NB4 (cell line): Measurements from ENCODE around the gene SEMA4C.

ENCODE experiments used
- DNase-seq: peaks from one replicate; pipeline ENCODE4 v3.0.0; 2010; ENCODE audit warnings: low read depth
- H3K4me3 ChIP-seq: one replicate; pipeline ENCODE4 v1.5.1; 2011; ENCODE audit warnings: mild to moderate bottlenecking, low read depth, low read length, moderate library complexity
- MYC ChIP-seq: IDR thresholded peaks from 2 replicates; pipeline ENCODE4 v1.6.1; 2011; ENCODE audit warnings: low read depth, low read length
- POLR2A ChIP-seq: IDR thresholded peaks from 2 replicates; pipeline ENCODE4 v1.6.1; 2011; ENCODE audit warnings: mild to moderate bottlenecking; ENCODE audit not compliant: insufficient read length; ENCODE audit errors: extremely low read depth
- TF ChIP-seq, protein P1 (sequence below): IDR thresholded peaks from one replicate; pipeline ENCODE4 v1.5.1; 2012; ENCODE audit warnings: low read depth, low read length
- TF ChIP-seq, protein P2 (sequence below): IDR thresholded peaks from 2 replicates; pipeline ENCODE4 v1.6.1; 2011; ENCODE audit warnings: low read depth, low read length

The SEMA4C gene

DNA sequence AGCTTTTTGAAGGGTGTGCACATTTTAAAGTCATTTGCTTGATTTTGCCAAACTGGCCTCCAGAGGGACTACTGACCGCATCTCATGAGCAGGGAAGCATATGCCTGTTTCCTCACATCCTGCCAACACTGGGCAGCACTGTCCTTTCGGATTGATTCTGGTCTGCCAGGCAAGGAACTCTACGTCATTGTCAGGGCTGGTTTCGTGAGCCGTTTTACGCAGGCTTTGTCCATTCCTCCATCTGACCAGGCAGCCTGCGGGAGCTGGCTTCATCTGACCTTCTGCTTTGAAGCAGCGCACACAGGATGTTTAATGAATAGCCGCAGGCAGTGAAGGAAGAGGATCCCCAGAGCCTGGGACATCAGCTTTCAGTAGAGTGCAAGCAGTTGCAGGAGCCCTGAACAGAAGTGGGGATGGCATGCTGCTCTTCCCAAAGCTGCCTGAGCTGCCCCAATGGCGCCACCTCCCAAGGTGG is 46.3 kb upstream of the SEMA4C start:
- TF ChIP-seq, protein P1, sequence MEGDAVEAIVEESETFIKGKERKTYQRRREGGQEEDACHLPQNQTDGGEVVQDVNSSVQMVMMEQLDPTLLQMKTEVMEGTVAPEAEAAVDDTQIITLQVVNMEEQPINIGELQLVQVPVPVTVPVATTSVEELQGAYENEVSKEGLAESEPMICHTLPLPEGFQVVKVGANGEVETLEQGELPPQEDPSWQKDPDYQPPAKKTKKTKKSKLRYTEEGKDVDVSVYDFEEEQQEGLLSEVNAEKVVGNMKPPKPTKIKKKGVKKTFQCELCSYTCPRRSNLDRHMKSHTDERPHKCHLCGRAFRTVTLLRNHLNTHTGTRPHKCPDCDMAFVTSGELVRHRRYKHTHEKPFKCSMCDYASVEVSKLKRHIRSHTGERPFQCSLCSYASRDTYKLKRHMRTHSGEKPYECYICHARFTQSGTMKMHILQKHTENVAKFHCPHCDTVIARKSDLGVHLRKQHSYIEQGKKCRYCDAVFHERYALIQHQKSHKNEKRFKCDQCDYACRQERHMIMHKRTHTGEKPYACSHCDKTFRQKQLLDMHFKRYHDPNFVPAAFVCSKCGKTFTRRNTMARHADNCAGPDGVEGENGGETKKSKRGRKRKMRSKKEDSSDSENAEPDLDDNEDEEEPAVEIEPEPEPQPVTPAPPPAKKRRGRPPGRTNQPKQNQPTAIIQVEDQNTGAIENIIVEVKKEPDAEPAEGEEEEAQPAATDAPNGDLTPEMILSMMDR = no peak
- TF ChIP-seq MYC (no peak), POLR2A (no peak)
- TF ChIP-seq, protein P2, sequence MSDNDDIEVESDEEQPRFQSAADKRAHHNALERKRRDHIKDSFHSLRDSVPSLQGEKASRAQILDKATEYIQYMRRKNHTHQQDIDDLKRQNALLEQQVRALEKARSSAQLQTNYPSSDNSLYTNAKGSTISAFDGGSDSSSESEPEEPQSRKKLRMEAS = no peak
- DNase-seq = no peak
- no peak overlapping the region for H3K4me3 ChIP-seq

DNA sequence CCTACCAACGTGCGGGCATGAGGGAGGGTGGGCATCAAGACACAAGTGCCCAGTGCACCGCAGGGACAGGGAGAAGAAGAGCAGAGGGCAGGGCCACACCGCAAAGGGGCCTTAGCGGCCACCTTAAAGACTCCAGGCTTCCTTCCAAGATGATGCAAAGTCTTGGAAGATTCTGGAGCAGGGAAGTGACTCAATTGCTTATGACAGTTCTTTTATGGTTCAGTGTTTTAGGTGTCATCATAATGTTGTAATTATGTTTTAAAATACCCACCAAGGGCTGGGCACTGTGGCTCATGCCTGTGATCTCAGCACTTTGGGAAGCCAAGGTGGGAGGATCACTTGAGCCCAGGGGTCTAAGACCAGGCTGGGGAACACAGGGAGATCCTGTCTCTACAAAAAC is 44.5 kb upstream of the SEMA4C start:
- TF ChIP-seq MYC (no peak), POLR2A (no peak)
- TF ChIP-seq, protein P1 = no peak
- TF ChIP-seq, protein P2 = no peak
- H3K4me3 ChIP-seq = no peak overlapping the region
- DNase-seq = no peak

DNA sequence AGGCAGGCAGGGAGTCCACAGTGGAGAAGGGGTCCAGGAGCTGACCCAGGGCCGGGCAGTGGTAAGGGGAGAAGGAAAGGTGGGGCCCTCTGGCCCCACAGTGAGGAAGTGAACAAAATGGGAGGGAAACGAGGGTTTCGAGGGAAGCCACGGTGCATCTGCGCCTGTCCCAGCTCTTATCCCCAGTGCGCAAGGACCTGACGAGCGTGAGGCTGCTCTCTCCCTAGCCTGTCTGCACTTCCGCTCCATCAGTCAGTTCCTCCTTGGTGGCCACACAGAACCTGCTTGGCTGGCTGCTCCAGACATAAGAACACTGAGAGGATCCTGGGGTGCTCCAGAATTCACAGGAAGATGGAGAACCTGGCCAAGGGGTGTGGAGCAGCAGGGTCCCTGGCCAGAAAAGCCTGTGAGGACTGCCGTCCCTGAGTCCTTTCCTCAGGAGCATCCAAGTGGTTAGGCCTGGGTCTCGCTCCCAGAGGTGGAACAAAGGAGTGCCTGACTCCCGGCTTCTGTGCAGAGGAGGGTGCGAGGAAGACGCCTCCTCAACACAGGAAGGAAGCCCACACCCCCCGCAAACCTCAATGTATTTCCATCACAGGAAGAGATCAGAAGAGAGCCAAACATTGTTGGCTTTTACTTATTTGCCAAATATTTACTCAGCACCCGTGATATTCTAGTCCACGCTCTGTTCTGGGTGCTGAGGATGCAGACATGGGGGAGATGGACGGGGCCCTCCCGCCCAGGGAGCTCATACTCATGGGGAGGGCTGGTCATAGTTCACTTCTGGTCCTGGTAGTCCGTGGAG is 43.7 kb upstream of the SEMA4C start:
- TF ChIP-seq POLR2A (no peak), MYC (no peak)
- TF ChIP-seq, protein P2 = no peak
- TF ChIP-seq, protein P1 = no peak
- H3K4me3 ChIP-seq = no peak overlapping the region
- DNase-seq = peak; percentile 74

DNA sequence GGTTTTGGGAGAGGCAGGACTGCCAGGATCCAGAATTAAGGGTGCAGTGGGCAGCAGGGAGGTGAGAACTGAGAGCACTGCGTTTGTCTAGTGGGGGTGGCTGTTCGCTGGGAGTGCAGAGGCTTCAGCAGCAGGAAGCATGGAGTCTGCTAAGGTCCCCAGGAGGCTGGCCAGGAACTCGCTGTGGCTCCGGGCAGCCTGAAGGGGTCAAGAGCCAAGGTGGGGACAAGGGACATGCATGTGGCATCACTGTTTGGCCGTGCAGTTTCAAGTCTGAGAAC is 43.2 kb upstream of the SEMA4C start:
- TF ChIP-seq POLR2A (no peak), MYC (no peak)
- TF ChIP-seq, protein P2 = no peak
- TF ChIP-seq, protein P1 = no peak
- H3K4me3 ChIP-seq = no peak overlapping the region
- DNase-seq = no peak

DNA sequence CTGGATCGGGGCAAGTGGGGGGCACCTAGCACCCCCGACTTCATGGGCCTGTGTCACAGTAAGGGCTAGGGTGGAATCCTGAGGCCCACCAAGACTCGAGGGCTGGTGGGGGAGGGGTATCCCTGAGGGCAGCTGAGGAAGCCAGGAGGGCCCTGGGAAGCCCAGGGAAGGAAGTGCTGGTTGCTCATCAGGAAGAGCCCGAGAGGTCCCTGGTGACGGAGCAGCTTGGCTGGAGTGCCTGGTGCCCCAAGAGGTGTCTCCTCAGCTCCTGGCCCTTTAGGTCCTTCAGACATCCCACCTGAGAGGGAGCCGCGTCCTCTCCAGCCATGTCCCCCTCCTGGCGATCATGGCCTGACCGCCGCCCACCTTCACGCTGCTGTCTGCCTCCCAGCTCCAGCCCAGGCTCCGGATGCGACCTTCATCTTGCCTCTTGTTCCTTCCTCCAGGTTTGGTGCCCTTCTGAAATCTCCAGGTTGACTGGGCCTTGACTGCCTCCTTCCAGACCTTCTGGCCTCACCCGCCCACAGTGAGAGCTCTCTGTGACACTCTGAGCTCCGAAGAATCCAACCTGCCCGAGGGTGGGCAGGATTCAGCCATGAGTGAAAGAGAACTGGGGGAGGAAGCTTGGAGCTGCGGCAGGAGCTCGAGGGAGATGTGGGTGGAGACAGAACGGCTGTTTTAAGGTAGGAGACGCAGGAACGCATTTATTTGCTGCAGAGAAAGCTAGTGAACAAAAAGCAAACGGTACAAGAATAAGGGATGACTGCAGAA is 42.7 kb upstream of the SEMA4C start:
- no peak for DNase-seq
- H3K4me3 ChIP-seq = no peak overlapping the region
- TF ChIP-seq, protein P1 = no peak
- TF ChIP-seq MYC (no peak), POLR2A (no peak)
- TF ChIP-seq, protein P2 = no peak
